ENCODE results near the gene PRMT5. TPM values are rescaled to one million over a fixed set of nuclear protein-coding genes. Genes with fewer than 3 reads are reported as not detected.

PRMT5 gene
- total RNA-seq, 1 donor from 2014 or later, result 65.6 TPM

DNA sequence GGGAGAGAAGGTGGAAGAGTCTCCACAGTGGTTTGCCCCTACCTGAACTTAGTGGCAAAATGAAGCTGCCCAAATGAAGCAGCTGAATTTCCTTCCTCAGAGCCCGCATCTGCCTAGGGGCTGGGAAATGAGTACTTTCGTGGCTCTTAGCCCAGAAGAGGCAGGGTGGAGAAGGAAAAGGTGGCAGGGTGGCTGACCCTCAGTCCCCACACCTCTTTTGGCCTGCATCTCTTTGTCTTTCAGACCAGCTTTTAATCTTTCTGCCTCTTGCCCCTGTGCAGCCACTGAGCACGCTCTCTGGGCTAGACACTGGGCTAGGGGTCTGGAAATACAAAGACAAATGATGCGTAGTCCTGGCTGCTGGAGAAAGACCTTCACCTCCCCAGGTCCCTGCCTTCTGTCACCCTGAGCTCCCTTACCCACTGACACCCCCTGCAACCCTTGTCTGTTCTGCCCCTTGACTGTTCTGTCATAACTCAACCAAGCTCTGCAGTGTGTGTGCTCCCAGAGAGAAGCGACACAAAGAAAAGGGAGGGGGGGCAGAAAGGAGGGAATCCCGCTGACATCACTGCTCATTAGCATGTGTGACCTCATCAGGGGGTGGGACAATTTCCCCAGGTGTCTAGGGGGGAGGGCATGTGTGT, 46.5 kb downstream of the PRMT5 start:
- intact Hi-C loops (cut with DNase I), result no loop called here
- H3K36me3 ChIP-seq, result peaks cover 0 to 15% of the 10 kb centered on the region in 2 donors
- H3K4me3 ChIP-seq, result no peak overlapping the region
- DNase-seq (ENCODE audit: extremely low spot score in 2 of 2), result no peak
- peaks cover 19% of the 10 kb centered on the region for H3K4me1 ChIP-seq
- H3K27me3 ChIP-seq, result no peaks in the 10 kb centered on the region
- no peak overlapping the region for H3K27ac ChIP-seq
- H3K9me3 ChIP-seq, result no peaks in the 10 kb centered on the region
- no peak for TF ChIP-seq POLR2AphosphoS5 (IDR thresholded peaks at IDR 0.05; ENCODE audit: insufficient read depth in 1 of 2, low read depth in 1 of 2)
- TF ChIP-seq, protein P1, sequence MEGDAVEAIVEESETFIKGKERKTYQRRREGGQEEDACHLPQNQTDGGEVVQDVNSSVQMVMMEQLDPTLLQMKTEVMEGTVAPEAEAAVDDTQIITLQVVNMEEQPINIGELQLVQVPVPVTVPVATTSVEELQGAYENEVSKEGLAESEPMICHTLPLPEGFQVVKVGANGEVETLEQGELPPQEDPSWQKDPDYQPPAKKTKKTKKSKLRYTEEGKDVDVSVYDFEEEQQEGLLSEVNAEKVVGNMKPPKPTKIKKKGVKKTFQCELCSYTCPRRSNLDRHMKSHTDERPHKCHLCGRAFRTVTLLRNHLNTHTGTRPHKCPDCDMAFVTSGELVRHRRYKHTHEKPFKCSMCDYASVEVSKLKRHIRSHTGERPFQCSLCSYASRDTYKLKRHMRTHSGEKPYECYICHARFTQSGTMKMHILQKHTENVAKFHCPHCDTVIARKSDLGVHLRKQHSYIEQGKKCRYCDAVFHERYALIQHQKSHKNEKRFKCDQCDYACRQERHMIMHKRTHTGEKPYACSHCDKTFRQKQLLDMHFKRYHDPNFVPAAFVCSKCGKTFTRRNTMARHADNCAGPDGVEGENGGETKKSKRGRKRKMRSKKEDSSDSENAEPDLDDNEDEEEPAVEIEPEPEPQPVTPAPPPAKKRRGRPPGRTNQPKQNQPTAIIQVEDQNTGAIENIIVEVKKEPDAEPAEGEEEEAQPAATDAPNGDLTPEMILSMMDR (IDR thresholded peaks at IDR 0.05), result no peak
- TF ChIP-seq POLR2A (IDR thresholded peaks at IDR 0.05), result no peak

DNA sequence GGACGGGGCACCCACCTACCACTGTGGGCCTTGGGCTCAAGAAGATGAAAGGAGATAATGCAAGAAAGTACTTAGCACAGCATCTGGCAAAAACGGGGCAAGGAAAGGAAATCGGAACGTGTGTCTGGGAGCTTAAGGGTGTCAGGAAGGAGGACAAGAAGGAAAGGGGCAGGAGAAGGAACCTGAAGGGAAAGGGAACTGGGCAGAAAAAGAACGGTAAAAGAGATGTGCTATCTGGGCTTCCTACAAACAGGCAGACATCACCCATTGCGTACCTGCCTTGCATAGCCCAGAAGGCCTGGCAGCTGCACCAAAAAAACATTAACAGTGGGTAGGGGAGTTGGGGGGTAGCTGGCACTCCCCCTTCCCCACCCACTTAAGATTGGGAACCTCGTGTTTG, 47.1 kb downstream of the PRMT5 start:
- Histone ChIP-seq H3K9me3 (no peaks in the 10 kb centered on the region), H3K27ac (no peak overlapping the region), H3K4me3 (no peak overlapping the region), H3K36me3 (peaks cover 5 to 21% of the 10 kb centered on the region in 2 donors), H3K4me1 (peaks cover 13% of the 10 kb centered on the region), H3K27me3 (no peaks in the 10 kb centered on the region)
- no peak for DNase-seq (ENCODE audit: extremely low spot score in 2 of 2)
- TF ChIP-seq, protein P1 (IDR thresholded peaks at IDR 0.05), result no peak
- TF ChIP-seq POLR2A (IDR thresholded peaks at IDR 0.05) (no peak), POLR2AphosphoS5 (IDR thresholded peaks at IDR 0.05; ENCODE audit: insufficient read depth in 1 of 2, low read depth in 1 of 2) (no peak)
- intact Hi-C loops (cut with DNase I), result no loop called here

DNA sequence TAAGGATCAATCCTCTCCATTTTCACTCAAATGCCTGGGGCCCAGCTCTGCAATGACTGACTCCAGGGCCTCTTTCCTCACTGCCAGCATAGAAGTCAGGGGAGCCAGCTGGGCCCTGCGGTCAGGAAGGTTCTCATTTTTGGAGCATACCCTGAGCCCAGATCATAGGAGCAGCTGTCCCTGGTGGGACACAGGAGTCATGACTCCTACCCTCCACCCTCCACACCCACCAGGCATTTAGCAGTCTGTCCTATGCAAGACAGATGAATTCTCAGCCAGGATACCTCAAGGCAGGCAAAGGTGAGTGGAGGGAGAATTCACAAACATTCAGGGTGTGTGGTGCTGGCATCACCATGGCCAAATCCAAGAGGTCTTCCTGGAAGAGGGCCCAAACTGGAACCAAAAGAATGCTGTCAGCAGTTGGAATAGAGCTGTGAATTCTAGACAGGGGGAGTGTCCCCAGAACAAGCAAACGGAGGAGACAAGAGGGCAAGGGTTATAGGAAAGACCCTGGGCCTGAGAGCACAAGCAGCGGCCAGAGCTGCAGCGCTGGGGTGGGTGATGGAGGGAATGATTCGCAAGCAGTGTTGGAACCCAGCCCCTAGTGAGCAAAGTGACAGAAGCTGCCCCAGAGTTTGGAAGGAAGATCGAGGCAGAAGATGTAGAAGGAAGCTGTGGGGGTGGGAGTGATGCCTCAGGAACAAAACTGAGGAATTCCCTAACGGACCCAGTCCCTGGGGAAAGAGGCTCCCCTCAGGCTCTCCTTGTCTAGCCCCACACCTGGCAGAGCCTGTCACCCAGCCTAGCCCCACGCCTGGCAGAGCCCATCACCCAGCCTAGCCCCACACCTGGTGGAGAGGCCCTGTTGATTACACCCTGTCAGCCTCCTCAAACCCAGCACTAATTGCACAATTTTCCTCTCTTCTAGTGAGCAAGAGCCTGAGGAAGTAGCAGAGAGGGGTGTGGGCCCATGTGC, 50.6 kb downstream of the PRMT5 start:
- TF ChIP-seq POLR2AphosphoS5 (IDR thresholded peaks at IDR 0.05; ENCODE audit: insufficient read depth in 1 of 2, low read depth in 1 of 2), result no peak
- TF ChIP-seq, protein P1 (IDR thresholded peaks at IDR 0.05), result no peak
- TF ChIP-seq POLR2A (IDR thresholded peaks at IDR 0.05), result no peak
- peaks cover 10% of the 10 kb centered on the region for H3K4me1 ChIP-seq
- DNase-seq (ENCODE audit: extremely low spot score in 2 of 2), result no peak
- no peaks in the 10 kb centered on the region for H3K9me3 ChIP-seq
- H3K36me3 ChIP-seq, result peaks cover 16 to 56% of the 10 kb centered on the region in 2 donors
- no peak overlapping the region for H3K27ac ChIP-seq
- intact Hi-C loops (cut with DNase I), result no loop called here
- H3K27me3 ChIP-seq, result no peaks in the 10 kb centered on the region
- H3K4me3 ChIP-seq, result no peak overlapping the region

DNA sequence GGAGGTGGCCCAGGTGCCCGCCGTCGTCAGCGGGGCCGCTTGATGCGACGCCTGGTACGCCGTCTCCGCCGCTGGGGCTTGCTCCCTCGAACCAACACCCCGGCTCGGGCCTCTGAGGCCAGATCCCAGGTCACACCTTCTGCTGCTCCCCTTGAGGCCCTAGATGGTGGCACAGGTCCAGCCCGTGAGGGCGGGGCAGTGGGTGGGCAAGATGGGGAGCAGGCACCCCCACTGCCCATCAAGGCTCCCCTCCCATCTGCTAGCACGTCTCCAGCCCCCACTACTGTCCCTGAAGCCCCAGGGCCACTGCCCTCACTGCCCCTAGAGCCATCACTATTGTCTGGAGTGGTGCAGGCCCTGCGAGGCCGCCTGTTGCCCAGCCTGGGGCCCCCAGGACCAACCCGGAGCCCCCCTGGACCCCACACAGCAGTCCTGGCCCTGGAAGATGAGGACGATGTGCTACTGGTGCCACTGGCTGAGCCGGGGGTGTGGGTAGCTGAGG, 52.1 kb downstream of the PRMT5 start:
- intact Hi-C loops (cut with DNase I), result no loop called here
- no peak overlapping the region for H3K4me3 ChIP-seq
- H3K27me3 ChIP-seq, result no peaks in the 10 kb centered on the region
- H3K9me3 ChIP-seq, result no peaks in the 10 kb centered on the region
- TF ChIP-seq POLR2AphosphoS5 (IDR thresholded peaks at IDR 0.05; ENCODE audit: insufficient read depth in 1 of 2, low read depth in 1 of 2), result no peak
- H3K27ac ChIP-seq, result no peak overlapping the region
- no peak for DNase-seq (ENCODE audit: extremely low spot score in 2 of 2)
- H3K36me3 ChIP-seq, result peaks cover 16 to 56% of the 10 kb centered on the region in 2 donors
- H3K4me1 ChIP-seq, result peaks cover 15% of the 10 kb centered on the region

DNA sequence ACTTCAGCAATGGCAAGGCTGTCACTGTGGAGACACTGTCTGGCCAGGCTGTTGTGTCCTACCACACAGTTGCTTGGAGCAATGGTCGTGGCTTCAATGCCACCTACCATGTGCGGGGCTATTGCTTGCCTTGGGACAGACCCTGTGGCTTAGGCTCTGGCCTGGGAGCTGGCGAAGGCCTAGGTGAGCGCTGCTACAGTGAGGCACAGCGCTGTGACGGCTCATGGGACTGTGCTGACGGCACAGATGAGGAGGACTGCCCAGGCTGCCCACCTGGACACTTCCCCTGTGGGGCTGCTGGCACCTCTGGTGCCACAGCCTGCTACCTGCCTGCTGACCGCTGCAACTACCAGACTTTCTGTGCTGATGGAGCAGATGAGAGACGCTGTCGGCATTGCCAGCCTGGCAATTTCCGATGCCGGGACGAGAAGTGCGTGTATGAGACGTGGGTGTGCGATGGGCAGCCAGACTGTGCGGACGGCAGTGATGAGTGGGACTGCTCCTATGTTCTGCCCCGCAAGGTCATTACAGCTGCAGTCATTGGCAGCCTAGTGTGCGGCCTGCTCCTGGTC, 53.3 kb downstream of the PRMT5 start:
- no peak overlapping the region for H3K4me3 ChIP-seq
- no peaks in the 10 kb centered on the region for H3K9me3 ChIP-seq
- H3K4me1 ChIP-seq, result peaks cover 19% of the 10 kb centered on the region
- peaks cover 16 to 56% of the 10 kb centered on the region in 2 donors for H3K36me3 ChIP-seq
- H3K27me3 ChIP-seq, result no peaks in the 10 kb centered on the region
- intact Hi-C loops (cut with DNase I), result no loop called here
- TF ChIP-seq POLR2A (IDR thresholded peaks at IDR 0.05), result no peak
- TF ChIP-seq POLR2AphosphoS5 (IDR thresholded peaks at IDR 0.05; ENCODE audit: insufficient read depth in 1 of 2, low read depth in 1 of 2), result no peak
- TF ChIP-seq, protein P1 (IDR thresholded peaks at IDR 0.05), result no peak
- no peak overlapping the region for H3K27ac ChIP-seq
- DNase-seq (ENCODE audit: extremely low spot score in 2 of 2), result no peak
